ENCODE results near the gene DOLK.

The DOLK gene

DNA sequence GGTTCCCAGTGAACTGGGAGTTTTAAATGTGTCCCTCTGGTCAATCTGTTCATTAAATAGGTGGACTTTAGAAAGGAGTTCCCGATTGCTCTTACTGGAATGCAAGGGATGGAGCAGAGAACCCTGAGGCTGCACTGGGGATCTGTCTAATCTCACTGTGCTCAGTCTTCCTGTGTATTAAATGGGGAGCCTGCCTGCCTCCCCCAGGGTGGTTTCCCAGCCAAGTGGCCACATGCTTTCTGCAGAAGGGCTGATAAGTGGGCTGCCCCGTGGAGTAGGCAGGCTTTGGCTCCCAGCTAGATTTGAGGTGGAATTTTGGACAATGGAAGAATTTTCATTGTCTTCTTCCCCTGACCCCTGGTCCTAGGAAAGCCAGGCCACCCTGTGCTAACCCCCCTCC, 40.7 kb downstream of the DOLK start:
- no peak for DNase-seq (ENCODE audit: low spot score)

DNA sequence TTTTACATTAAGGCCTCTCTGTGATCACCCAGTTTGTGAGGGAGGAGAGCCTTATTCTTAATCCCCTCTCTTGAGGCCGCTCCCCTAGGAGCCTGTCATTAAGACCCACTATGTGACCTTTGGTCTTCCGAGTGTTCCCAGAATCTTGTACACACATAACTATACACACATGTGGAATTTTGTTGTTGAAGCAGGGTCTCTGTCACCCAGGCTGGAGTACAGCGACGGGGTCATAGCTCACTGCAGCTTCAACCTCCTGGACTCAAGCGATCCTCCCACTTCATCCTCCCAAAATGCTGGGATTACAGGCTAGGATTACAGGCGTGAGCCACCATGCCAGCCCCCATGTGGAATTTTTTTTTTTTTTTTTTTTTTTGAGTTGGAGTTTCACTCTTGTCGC, 41.4 kb downstream of the DOLK start:
- no peak for DNase-seq (ENCODE audit: low spot score)

DNA sequence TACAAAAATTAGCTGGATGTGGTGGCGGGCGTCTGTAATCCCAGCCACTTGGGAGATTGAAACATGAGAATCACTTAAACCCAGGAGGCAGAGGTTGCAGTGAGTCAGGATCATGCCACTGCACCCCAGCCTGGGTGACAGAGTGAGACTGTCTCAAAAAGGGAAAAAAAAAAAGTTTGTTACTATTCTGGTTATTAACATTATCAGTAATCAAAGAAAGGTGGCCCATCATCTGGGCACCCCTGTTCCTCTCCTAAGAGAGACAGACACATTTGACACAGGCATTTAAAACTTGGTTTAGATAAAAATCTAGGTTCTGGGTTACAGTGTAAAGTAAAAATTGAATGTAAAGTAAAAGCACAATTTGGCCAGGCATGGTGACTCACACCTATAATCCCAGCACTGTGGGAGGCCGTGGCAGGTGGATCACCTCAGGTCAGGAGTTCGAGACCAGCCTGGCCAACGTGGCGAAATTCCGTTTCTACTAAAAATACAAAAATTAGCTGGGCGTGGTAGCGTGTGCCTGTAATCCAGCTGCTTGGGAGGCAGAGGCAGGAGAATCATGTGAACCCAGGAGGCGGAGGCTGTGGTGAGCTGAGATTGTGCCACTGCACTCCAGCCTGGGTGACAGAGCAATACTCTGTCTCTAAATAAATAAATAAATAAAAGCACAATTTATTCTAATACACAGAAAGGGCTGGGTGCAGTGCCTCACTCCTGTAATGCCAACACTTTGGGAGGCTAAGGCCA, 43.4 kb downstream of the DOLK start:
- no peak for DNase-seq (ENCODE audit: low spot score)

GRCh38 chr9:128903079-128903461, 44.3 kb downstream of the DOLK start:
- no peak for DNase-seq (ENCODE audit: low spot score)

DNA sequence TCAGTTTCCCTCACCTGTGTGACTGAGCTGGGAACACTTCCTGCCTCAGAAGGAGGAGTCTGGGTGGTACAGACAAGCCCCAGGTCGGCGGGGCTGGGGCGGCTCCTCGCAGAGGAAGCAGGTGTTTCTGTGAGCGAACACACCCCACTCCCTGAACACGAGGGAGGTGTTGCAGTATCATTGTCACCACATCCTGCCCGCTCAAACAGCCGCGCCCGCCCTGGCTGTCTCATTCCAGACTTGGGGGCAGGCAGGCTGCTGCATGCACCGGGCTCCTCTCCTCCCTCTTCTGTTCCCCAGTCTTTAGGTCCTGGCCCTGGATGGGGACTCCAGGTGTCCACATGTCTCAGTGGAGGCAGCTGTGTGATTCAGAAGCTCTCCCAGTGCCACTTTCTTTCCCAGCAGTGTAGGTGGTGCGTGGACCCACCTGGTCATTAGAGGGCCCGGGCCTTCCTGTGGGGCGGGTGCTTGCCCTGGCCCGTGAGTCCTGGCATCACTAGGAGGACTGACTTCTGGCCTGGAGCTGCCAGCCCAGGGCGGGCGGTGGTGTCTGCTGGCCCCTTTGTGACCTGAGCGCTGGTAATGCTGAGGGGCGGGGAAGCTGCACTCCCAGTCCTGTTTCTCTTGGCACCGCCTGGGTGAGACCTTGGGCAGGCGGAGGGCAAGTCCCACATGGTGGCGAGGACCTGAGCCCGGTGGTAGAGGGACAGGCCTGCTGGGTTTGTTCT, 44.9 kb downstream of the DOLK start:
- DNase-seq (ENCODE audit: low spot score) = no peak

DNA sequence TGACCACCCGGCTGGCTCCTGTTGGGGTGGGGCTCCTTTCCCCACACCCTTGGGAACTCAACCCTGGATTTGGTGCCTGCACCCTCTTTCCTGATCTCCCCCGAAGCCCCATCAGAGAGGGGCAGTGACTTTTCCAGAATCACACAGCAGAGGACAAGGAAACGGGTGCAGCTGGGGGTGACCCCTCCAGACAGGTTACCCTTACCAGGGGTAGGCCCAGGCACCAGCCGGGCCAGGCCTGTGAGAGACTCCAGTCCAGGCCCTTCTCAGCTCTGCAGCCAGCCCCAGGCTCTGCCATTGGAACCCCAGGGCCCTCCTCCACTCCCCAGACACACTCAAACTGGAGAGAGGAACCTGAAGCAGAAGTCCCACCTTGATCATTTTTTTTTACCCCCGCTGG, 45.6 kb downstream of the DOLK start:
- DNase-seq (ENCODE audit: low spot score) = no peak

DNA sequence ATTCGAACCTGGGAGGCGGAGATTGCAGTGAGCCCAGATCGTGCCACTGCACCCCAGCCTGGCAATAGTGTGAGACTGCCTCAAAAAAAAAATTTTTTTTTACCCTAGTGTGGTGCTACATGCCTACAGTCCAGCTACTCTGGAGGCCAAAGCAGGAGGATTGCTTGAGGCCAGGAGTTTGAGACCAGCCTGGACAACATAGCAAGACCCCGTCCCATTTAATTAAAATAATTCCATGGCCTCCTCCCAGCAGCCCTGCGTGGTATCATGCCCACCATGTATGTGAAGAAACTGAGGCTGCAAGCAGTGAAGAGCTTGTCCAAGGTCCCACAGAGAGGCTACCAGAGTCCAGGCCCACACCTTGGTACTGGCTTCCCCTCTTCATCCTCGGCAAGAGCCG, 46.0 kb downstream of the DOLK start:
- DNase-seq (ENCODE audit: low spot score) = no peak

DNA sequence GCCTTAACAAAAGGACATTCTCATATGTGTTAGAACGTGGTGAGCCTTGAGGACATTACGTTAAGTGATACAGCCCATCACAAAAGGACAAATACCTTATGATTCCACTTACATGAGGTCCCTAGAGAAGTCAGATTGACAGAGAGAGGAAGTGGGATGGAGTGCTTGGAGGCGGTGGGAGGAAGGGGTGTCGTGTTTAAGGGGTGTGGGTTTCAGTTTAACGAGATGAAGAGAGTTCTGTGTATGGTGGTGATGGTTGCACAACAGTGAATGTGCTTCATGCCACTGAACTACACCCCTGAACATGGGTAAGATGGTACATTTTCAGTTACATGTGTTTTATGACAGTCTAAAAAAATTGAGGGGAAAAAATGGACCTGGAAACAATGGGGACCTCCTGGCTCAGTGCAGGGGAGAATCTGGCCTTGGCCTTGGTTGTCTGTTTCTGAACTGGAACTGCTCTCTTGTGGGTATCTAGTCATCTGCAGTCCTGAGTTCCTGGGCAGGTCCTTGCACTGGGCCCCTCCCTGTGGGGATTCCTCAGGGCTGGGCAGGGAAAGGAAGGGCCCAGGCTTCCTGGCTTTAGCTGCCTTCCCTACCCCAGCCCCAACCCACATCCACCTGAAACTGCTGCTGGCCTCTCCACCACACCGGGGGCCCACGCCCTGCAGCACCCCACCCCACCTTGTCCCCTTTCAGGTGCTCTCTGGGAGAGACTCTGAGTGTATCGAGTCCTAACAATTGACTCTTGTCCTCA, 47.7 kb downstream of the DOLK start:
- no peak for DNase-seq (ENCODE audit: low spot score)

DNA sequence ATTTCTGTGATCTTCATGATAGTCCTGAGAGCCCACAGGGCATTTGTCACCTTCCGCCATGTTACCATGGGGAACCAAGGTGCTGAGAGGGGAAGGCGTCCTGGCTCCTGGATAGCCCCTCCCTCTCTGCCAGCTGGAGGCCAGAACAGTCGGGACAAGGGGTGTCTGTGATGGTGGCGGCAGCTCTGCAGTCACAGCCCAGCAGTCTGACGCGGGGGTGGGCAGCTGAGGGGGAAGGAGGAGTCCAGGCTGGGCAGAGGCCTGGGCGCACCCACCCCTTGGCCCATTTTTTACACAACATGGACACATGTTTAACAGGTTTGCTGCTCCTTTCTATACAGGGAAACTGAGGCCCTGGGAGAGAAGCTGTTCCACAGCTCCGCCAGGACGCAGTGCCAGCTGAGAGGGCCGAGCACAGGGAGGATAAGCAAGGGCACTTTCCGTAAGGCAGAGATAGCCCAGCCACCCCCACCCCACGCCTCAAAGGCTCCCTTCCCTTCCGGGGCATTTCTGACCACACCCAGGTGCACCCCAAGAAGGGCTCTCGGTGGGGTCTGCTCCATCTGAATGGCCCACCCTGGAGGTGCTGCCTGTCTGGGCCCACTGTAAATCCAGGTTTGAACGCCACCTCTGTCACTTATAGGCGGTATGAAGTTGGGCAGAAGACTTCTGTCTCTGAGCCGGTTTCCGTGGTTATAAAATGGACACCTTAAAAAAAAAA, 48.4 kb downstream of the DOLK start:
- no peak for DNase-seq (ENCODE audit: low spot score)

GRCh38 chr9:128898382-128898781, 49.0 kb downstream of the DOLK start:
- DNase-seq (ENCODE audit: low spot score) = no peak

- DNase-seq (ENCODE audit: low spot score) = no peak
Observed at GRCh38 chr9:128895556-128895955, 51.8 kb downstream of the DOLK start.

Measured in AG20443 (cell line).